Dedifferentiated amniotic fluid mesenchymal stem cell (primary cell): ENCODE results near the gene COX7A2L.
"Not testable (repeated sequence)": the region's sequence is repeated elsewhere in the genome, so short reads cannot be mapped to it uniquely, and the experiment has no call there.

ENCODE experiments used
- DNase-seq: peaks from one replicate; pipeline ENCODE4 v3.0.0-alpha.2; 2016; ENCODE audit errors: extremely low spot score

COX7A2L gene

GRCh38 chr2:42367835-42368234, 6.8 kb upstream of the COX7A2L start:
- DNase-seq, result no peak

DNA sequence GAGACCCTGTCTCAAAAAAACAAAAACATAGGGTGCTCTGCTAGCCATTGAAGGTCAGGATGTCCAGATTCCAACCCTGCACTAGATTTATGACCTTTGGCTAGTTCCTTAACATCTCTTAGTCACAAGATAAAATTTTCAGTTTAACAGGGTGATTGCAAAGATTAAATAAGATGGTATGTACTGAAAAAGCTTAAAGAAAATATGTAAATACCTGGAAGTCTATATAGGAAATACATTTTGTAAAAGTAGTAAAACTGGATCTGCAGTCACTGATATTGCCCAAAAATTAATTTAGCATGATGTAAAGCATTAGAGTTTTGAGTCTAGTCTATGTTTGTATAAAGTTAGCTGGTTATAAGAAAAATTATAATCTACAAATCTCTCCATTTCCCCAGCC, 5.4 kb upstream of the COX7A2L start:
- DNase-seq, result no peak

GRCh38 chr2:42364658-42365057, 3.6 kb upstream of the COX7A2L start:
- DNase-seq, result no peak

DNA sequence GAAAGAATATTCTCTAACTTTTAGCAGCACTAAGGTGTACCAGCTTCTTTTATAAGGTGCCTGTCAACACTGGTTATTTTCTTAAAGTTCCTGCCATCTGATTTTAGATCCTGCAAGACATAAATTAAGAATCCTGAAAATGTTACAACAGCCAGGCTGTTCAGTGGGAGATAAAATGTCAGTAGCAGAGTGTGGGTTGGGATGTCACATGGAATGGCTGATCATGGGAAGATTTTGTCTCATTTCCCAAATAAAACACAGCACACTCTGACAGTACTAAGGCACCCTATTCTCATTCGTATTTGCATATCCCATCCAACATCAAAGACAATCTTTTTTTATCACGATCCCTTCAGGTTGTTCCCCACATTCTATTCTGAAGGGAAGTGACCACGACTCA, 2.4 kb upstream of the COX7A2L start:
- no peak for DNase-seq

GRCh38 chr2:42361728-42362283, 789 bp upstream of the COX7A2L start:
- no peak for DNase-seq

- DNase-seq, result no peak
These were observed 526 bp downstream of the COX7A2L start for GRCh38 chr2:42360493-42360889.

DNA sequence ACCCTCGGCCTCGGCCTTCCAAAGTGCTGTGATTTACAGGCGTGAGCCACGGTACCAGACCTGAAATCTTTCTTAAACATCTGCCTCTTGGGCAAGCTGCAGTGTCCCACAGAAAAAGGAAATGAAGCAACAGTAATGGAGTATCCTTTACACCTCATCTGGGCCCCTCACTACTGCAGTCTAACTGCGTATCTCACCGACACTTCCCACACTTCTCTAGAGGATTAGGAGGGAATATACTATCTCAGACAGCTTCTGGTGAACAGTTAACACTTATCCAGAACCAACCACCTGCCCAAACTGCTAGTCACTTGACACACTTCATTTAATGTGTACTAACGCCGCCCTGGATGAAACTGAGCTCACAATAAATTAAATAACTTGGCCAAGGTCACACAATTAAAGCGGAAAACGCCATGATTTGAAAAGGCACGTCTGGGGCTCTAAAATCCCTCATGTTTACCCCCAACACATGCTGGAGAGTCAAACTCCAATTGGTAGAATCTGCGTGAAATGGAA, 993 bp downstream of the COX7A2L start:
- peak; percentile 63 for DNase-seq

DNA sequence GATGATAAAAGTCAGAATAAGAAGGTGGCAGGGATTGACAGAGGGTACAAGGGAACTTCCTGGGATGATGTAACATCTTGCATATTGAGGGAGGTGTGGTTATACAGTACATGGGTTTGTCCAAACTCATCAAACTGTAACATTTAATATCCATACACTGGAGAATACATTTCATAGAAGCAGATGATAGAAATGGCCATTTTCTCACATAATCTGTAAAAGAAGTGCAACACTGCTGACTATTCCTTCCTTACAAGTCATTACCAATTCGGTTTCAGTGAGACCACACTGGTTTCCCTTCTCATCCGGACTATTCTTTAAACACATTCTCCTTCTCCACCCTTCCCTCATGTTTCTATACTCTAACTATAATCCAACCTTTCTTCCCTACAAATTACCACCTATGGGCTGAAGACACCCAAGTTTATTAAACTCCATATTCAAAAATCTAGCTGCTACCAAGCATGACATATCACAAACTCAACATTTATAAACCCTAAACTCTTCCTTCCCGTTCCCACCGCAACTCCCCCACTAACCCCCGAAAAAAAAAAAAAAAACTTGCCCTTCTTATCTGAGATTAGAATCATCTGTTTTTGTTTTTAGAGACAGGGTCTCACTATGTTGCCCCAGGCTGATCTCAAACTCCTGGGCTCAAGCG, 1.6 kb downstream of the COX7A2L start:
- peak; percentile 48 for DNase-seq

GRCh38 chr2:42353792-42354429, 7.1 kb downstream of the COX7A2L start:
- no peak for DNase-seq

- DNase-seq, result no peak
These were observed 9.2 kb downstream of the COX7A2L start for GRCh38 chr2:42351864-42352263.

DNA sequence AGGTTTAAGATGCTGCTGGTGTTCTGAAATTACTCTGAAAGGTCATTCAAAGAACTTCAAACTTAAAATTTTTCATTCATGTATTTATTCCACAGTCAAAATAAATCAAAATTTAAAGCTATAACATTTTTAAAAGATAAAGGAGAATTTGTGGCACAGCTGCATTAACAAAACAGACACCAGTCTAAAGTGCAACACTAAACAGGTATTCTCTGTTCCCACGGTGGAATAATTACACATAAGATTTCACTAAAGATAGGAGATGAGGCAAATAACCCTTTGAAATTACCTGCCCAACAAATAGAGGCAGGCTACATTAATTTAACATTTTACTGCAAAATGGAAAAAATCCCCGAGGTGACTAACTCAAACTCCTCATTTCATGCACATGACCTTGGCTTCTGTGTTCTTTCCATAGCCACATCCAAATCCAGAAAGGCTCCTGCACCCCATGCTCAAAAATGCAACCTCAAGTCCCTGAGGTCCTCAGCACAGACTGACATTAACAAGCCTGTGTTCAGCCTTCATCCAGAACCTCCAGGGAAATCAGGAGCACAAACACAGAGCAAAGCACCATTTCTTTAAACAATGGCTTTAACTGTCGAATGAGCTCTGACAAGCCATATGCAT, 10.5 kb downstream of the COX7A2L start:
- no peak for DNase-seq

GRCh38 chr2:42348113-42348805, 12.8 kb downstream of the COX7A2L start:
- DNase-seq, result no peak

DNA sequence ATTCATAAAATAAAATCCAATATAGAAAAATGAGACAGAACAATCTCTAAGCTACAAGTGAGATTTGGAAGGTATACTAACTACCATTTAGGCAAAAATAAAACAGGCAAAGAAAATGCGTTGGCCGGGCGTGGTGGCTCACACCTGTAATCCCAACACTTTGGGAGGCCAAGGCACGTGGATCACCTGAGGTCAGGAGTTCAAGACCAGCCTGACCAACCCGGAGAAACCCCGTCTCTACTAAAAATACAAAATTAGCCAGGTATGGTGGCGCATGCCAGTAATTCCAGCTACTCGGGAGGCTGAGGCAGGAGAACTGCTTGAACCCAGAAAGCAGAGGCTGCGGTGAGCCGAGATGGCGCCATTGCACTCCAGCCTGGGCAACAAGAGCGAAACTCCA, 13.5 kb downstream of the COX7A2L start:
- not testable (repeated sequence) for DNase-seq

- not testable (repeated sequence) for DNase-seq
These were observed 14.2 kb downstream of the COX7A2L start for GRCh38 chr2:42346856-42347255.

DNA sequence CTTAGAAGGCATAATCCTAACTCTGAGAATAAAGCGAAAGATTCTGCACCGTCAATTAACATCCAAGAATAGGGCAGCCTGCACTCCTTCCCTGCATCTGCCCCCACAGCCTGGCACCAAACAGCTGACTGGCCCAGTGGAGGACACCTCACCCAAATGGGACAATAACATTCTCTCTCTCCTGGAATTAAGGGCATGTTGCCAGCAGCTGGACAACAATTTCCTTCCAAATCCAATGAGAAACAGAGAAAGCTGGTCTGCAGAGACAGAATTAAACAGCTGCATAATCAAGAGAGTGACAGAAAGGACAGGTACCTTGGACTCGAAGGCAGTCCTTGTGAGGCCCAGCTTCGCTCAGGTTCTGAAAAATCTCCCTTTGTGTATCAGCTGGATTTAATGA, 15.0 kb downstream of the COX7A2L start:
- no peak for DNase-seq

- no peak for DNase-seq
These were observed 18.2 kb downstream of the COX7A2L start for GRCh38 chr2:42342795-42343241.

DNA sequence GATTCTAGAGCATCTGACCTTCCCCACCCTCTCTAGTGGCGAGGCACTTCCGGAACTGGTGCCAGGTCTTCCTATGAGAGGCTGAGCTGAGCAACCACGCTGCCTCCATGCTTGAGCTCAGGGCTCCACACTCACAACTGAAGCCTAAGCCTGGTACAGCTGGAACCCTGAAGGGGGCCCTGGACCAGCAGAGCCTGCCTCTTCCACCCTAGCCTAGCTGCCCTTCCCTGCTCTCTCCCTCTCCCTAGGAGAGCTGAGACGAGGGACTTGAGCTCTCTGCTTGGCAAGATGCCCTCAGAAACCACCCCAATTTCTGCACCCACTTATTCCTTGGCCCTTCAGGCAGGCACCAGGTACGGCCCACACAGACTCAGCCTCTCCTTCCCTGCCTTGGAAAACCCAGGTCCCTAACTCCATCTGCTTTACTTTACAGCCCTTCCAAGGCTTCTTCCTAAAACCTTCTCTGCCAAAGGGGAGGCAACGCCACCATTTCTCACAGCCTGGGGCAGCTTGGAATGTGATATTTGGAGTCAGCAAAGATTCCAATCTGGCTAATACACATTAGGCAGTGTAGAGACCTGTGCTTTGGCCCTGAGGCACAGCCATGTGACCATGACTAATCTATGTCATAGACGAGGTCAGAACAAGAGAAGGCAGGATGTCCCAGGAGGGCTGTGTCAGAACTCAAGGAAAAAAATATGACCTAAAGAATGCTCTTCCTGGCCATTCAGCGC, 18.8 kb downstream of the COX7A2L start:
- DNase-seq, result peak; percentile 68

DNA sequence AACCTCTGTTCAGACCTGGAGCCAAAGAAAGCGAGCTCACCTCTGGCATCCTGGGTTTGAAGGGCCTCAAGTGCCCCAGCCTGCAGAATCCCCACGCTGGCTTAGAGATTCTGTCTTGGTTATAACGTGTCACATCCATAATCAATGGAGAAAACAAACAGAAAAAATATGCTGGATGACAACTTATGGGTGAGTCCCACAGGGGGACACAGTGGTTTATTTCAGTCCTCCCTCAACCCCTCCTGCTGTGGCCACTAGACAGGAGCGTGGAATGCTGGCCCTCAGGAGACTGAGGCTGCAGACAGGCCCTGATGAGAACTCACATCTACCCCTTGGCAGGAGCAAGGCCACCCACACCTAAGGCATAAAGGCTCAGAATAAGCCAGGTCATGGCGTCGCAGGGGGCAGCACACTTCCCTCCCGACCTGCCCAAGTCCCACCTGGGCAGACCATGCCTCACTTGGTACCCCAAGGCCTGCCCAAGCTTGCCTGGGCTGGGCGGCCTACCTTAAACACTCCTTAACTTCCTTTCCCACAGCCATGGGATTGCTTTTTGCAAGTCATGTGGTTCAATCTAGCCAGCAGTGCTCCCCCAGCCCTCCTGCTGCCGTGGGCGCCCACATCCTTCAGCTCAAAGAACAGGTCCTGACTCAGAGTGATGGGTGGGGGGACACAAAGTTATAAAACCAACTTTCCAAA, 19.9 kb downstream of the COX7A2L start:
- DNase-seq, result no peak

- no peak for DNase-seq
These were observed 20.7 kb downstream of the COX7A2L start for GRCh38 chr2:42340045-42340937.
